Anterior cingulate cortex (tissue), 58 donors: ENCODE measurements around the gene SLC30A7.
"Not testable (repeated sequence)": the region's sequence is repeated elsewhere in the genome, so short reads cannot be mapped to it uniquely, and the experiment has no call there.

Experiments used
- DNase-seq, 58 donors: peaks; one replicate each; lab custom pipeline; 2025; lab: John Stamatoyannopoulos, UW

SLC30A7 gene

DNA sequence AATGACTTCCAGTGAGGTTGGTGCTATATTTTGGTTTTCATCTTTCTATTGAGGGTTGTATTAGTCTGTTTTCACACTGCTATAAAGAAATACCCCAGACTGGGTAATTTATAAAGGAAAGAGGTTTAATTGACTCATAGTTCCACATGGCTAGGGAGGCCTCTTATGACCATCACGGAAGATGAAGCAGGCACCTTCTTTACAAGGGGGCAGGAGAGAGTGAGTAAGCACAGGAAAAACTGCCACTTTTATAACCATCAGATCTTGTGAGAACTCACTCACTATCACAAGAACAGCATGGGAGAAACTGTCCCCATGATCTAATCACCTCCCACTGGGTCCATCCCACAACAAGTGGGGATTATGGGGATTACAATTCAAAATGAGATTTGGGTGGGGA lies 6.9 kb upstream of the SLC30A7 start:
- not testable (repeated sequence) for DNase-seq

DNA sequence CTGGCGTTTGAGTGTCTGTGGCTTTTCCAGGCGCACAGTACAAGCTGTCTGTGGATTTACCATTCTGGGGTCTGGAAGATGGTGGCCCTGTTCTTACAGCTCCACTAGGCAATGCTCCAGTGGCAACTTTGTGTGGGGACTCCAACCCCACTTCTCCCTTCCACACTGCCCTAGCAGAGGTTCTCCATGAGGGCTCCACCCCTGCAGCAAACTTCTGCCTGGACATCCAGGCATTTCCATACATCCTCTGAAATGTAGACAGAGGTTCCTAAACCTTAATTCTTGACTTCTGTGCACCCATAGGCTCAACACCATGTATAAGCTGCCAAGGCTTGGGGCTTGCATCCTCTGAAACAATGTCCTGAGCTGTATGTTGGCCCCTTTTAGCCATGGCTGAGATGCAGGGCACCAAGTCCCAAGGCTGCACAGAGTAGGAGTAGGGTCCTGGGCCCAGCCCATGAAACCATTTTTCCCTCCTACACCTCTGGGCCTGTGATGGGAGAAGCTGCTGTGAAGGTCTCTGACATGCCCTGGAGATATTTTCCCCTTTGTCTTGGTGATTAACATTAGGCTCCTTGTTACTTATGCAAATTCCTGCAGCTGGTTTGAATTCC lies 5.9 kb upstream of the SLC30A7 start:
- DNase-seq, result not testable (repeated sequence)

DNA sequence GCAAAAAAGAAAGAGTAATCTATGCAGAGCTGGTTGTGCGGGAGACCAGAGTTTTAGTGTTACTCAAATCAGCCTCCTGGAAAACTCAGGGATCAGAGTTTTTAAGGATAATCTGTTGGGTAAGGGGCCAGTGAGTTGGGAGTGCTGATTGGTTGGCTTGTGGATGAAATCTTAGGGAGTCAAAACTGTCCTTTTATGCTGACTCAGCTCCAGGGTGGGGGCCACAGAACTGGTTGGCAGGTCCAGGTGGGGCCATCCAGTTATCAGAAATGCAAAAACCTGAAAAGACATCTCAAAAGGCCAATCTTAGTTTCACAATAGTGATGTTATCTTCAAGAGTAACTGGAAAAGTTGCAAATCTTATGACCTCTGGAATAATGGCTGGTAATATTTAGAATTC lies 4.5 kb upstream of the SLC30A7 start:
- DNase-seq, result no peak

DNA sequence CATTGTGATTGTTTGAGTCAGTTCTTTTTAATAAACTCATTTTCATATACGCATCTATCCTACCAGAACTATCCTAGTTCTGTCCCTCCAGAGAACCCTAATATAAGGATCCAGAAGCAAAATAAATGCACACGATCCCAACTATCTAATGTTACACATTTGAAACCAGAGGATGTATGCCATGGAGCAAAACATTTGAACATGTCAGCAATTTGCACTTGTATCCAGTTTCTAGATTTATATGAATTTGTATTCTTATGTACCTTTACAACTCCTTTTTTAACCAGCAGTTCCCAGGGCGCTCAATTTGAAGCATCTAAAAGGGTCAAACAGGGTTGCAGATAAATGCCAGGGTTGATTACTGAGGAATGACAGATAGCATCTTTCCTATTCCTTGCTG lies 3.3 kb upstream of the SLC30A7 start:
- DNase-seq, result no peak

DNA sequence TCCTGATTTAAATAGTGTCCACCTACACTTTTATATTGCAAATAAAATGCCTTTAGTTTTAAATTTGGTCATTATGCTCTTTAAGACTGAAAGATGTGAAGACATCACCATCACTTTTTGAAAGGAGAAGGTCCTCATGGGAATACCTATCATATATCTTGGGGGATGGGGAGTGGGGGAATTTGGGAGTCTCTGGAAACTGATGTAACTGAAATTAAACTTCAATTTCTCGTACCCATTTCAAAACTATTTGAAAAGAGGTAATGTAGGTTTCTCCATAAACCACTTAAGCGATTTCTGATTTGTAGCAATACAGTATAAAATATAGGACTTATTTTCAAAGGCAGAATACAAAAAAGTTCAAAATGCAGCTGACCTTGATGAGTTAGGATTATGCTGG lies 2.2 kb upstream of the SLC30A7 start:
- no peak for DNase-seq

DNA sequence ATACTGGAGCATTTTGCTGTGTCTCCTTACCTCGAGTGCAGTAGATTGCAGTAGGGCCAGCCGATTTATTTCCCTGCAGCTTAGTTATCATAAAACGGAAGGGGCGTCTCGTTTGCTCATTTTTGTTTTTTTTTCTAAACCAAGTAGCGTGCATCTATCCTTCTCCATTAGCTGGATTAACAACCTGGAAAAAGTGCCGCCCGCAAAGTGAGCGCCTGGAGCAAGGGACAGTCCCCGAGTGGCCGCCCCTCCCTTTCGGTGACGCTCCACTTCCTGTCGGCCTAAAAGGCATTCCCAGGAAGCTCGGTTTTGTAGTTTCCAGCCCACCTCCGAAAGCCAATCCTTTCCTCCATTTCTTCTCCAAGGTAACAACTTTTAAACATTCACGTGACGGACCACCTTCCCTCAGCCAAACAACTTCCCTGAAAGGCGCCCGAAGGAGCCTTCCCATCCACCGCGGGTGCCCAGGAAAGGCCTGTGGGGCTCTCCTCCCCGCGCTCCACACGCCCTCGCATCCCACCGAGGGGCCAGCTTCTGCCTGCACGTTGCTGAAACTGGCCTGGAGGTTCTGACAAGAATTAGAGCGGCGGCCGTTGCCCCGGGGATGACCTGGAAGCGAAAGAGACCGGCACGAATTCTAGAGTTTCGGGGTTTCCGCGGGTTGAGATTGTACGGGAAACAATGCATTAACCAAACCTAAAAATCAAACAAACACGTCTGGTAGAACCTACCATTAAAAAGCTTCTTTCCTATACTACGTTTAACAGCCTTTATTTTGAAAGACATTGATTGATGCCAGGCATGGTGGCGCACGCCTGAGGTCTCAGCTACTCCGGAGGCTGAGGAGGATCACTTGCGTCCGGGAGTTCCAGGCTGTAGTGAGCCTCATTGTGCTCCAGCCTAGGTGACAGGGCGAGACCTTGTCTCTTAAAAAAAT lies 1.0 kb upstream of the SLC30A7 start, which contains the start of gene EXTL2:
TSS of gene EXTL2 (minus strand) at position 240 of the 937 bp plus-strand sequence. CDS start 6,085 bp downstream, outside the sequence.
- DNase-seq, result peak; percentile 30 to 91 (median 80)

DNA sequence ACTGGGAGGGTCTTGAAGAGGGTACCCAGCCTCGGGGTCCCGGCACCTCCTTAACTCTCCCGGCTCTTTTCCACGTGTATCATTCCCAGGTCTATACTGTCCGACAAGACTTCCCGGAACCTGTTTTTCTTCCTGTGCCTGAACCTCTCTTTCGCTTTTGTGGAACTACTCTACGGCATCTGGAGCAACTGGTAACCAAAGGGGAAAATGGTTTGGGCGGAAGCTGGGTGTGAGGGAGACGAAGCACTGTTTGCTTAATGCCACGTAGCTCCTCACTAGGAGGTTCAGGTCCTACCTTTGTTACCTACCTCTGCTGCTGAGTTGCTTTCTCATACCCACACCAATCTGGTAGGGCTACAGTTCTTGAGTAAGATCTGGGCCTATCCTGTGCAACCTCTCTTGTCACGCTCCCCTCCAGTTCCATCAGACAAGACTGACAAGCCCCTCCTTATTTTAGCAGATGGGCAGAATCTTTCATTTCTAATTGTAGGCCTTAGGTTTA lies 642 bp downstream of the SLC30A7 start:
- peak in 14 of 58 donors; percentile 14 to 62 (median 34) for DNase-seq

DNA sequence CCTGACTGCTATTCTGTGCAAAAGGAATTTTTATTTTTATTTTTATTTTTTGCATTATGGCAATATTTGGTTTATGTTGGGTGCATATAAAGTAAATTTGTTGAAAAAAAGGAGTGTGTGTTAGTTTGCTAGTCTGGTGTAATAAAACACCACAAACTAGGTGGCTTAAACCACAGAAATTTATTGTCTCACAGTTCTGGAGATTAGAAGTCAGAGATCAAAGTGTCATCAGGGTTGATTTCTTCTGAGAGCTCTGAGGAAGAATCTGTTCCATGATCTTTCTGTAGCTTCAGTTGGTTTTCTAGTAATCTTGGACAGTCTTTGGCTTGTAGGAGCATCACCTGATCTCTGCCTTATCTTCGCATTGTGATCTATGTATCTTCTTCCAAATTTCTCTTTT lies 6.5 kb downstream of the SLC30A7 start:
- DNase-seq, result no peak

DNA sequence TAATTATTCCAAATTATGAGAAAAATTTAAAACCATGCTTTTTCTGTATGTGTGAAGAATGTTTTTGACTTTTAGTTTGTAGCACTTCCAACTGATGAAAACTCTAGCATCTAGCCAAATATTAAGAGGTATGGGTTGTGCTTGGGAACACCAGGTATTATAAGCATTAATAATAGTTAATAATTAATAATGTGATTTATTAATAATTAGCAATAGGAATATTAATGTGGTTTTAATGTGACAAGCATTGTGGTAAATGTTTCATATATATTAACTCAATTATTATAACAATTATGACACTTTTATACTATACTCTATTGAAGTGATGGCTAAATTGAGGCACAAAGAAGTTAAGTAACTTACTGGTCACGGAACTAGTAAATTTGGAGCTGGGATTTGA lies 7.9 kb downstream of the SLC30A7 start:
- no peak for DNase-seq

DNA sequence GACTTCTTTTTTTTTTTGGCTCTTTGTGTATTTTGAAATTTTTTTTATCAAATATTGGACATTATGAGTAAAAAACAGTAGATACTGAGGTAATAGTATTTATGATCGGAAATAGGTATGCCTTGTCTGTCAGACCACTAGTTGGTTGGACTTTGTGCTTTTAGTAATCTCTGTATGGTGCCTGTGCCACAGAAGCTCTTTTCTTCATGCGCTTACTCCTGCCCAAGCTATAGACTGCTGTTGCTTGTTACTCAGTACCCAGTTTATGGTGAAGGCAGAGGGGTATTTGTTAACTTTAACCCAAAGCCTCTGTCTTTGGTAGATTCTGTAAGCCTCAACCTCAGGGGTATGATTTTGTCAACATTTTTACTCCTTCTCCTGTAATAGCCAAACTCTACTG lies 8.6 kb downstream of the SLC30A7 start:
- DNase-seq, result no peak

DNA sequence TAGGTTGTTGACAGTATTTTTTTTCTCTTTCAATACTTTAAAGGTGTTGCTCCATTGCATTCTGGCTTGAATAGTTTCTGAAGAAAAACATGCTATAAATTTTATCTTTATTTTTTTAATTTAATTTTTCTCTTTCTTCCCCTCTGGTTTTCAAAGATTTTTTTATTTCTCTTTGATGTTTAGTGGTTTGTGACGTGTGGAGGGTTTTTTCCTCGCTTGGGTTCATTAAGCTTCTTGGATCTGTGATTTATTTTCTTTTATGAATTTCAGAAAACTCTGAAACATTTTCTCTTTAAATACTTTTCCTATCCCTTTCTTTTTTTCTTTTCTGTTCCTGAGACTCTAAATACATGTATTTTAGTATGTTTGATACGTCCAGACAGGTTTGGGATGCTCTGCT lies 9.3 kb downstream of the SLC30A7 start:
- DNase-seq, result no peak

DNA sequence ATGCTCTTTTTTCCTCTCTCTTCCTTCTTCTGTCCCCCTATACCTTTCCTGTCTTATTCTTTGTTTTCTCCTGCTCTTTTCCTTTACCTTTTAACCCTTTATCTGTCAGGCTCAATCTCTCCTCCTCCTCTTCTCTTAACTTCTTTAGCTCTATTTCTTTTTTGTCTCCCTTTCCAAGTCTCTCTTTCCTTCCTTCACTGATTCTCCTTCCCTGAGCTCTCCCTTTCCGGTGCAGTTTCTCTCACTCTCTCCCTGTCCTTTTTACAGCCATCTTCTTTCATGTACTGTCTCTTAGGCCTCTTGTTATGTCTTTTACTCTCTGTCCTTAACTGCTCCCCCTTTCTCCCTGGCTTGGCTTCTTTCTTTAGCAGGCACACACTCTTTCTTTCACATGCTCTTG lies 12.0 kb downstream of the SLC30A7 start:
- no peak for DNase-seq

DNA sequence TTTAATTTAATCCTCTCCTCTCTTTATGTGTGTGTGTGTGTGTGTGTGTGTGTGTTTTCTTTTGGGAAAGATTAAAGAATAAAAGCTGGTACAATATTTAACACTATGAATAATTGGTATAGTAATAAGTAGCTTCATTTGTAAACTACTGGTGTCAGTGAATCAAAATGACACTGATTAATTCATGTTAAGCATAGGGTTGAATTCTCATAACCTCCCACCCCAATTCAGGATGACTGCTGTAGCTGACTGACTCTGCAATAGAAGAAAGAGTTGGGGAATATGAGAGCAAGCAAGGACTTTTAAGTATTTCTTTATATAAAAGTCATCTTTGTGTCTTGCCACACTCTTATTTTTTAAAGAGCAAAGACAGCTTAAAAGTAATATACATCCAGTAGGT lies 13.1 kb downstream of the SLC30A7 start:
- no peak for DNase-seq

DNA sequence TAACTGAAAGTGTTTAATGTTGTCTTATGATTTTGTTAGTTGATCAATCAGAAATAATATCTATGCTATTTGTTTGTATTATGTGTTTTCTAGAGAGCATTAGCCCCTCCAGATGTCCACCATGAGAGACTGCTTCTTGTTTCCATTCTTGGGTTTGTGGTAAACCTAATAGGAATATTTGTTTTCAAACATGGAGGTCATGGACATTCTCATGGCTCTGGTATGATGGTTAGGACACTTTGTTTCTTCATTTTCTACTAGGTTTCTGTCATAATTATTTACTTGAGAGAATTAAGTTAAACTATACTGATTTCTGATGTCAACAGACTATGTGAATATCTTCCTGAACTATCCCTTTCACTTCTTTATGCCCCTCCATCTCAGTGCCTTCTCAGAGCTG lies 16.1 kb downstream of the SLC30A7 start:
- DNase-seq, result no peak

DNA sequence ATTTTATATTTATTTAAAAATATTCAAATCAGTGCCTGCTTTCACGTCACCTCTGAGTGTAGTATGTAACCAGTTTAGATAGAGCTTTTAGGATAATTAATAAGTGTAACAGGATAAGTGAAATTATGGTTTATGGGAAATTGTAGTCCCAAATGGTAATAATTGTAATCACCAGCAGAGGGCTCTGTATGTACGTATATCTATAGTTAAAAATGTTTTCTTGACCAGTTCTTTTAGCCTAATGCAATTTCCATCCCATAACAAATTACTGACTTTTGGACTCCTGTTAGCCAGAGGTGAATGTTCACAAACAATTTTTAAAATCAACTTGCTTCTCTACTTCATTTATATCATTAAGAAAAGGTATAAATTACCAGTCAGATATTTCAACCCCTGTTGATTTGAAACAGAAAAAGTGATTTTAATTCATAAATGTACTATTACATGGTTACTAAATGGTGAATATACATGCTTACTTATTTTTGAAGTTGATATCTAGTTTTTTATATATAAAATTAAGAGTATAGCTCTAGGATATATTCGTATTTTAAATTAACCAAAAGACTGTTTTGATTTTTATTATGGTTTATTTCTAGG lies 25.3 kb downstream of the SLC30A7 start:
- peak in 1 of 58 donors; percentile 44 for DNase-seq

DNA sequence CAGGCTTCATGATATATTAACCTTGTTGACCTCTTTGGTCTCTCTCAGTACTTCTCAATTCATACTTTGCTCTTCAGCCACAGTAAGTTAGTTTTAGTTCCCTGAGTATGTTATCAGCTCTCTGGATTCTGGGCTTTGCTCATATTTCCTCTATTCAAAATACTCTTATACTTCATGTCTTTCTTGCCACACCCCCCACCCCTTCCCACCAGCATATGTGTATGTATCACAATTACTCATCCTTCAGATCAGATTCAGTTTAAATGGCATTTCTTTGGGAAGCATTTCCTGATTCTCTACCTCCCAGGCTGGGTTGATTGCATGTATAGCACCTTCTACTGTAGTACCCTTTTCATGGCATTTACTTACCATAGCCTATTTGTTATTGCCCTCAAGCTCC lies 28.3 kb downstream of the SLC30A7 start:
- DNase-seq, result no peak

DNA sequence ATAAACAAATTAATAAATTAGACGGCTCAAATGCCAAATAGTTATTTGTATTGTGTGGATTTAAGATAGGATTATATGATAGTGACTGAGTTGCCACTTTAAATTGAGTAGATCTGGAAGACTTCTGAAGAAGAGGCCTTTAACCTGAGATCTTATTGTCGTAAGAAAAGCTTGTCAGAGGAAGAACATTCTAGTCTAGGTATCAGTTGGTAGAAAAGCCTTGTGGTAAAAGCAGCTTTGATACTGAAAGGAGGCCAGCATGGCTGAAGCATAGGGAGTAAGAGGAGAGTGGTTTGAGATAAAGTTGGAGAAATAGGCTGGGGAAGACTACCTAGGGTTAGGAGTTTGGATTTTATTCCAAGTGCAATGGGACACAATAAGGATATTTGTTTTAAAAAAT lies 29.1 kb downstream of the SLC30A7 start:
- no peak for DNase-seq

DNA sequence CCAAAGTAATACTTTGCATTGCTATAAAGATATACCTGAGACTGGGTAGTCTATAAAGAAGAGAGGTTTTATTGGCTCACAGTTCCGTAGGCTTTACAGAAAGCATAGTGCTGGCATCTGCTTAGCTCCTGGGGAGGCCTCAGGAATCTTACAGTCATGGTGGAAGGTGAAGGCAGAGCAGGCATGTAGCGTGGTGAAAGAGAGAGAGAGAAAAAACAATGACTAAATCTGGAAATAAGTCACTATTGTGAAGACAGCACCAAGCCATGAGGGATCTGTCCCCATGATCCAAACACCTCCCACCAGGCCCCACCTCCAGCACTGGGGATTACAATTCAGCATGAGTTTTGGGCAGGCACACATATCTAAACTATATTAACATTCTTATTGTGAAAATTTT lies 30.4 kb downstream of the SLC30A7 start:
- no peak for DNase-seq

DNA sequence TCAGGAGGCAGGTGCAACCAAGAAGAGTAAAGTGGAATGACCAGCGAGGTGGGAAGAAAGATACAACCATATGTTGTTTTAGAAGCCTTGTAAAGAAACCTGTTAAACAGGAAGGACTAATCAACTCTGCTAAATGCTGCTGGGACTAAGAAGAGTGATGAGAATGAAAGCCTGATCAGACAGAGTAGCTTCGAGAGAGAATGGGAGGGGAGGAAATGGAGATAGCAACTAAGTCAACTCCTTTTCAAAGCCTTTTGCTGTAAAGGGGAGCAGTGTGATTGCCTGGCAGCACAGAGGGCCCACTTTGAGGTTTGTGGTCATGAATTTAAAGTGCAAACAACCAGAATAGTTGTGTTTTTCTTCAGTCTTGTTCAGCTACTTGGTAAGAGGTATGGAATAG lies 31.4 kb downstream of the SLC30A7 start:
- no peak for DNase-seq

DNA sequence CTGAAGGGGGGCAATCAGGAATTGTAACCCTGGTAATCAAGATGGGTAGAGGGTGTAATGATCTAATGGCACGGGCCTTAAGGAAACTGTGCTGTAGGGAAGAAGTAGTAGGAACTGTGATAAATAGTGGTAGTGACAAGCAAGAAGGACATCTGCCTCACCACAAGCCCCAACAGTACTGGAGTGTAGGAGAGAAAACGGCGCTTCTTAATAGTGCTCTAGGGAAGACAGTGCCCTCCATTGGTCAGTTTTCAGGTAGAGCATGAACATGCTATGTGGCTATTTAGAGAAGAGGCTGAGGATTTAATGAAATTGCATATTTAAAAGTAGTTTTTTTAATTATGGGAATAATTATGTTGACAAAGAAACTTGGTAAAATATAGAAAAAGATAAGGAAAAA lies 32.2 kb downstream of the SLC30A7 start:
- no peak for DNase-seq

DNA sequence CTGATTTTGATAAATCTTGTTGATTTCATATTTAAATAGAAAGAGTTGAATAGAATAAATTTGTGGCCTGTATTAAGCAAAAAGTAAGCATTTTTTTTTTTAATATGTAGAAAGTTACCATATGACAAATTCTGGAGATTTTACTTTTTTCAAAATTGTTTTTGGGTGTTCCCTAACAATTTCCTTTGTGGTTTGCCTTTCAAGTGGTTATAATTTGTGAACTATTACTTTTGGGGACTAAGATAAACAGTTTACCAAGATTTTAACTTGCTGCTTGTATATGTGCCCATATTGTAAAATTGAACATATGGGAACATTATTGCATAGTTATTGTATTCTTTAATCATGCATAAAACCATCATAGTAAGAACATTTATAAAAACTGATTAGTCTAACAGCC lies 34.6 kb downstream of the SLC30A7 start:
- DNase-seq, result no peak
